Measurements from ENCODE around the gene LRRN2. TPM values are rescaled to one million over a fixed set of nuclear protein-coding genes. Genes with fewer than 3 reads are reported as not detected.

Gene LRRN2
- total and polyA plus RNA-seq, 9 of the 15 experiments (the other 6 are each of a cell fraction or from before 2014, with no cell fraction given) = 0.05 TPM; not detected in 8

DNA sequence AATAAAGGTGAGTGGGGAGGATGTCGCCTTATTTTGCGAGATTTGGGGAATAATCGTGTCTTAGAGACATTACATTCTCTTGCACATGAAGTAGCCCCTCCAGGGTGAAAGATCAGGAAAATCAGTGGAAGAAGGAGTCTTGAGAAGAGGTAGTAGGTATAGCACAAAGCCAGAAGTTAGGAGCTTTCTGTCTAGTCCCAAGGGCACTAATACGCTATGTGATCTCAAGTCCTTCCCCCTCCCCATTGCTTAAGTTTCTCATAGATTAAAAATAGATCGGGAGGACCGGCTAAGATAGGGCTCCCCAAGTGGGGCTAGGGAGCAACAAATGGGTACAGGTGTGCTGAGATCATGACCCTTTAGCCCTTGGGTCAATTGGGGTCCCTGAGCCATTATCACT, 13.5 kb downstream of the LRRN2 start (continued):
- TF ChIP-seq HMG20B (CRISPR knock-in tag; IDR thresholded peaks at IDR 0.05) = no peak

DNA sequence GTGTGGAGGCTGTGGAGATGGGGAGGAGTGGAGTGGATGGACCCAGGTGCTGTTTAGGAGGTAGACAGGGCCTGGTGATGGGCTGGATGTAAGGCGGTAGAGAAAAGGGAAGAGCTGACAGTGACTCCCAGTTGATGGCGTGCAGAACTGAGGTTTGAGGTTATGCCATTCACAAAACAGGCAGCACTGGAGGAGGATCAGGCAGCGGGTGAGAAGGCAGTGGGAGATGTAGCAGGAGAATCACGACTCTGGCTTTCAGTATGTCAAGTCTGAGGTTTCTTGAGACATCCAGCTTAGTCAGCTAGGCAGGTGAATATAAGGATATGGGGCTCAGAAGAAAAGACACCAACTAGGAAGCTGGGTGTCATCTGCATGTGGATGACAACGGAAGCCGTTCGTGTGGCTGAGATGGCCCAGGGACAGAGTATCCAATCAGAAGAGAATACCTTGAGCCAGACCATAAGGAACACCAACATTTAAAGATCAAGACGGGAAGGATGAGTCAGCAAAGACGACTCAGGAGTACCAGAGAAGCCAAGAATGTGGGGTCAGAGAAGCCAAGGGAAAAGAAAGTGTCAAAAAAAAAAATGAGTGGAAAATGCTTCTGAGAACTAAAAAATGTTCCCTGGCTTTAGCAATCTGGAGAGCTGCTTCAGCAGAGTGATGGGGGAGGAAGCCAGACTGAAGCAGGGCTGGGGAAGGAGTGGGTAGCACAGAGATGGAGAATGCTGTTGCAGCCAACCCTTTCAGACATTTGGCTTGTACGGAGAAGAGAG, 15.2 kb downstream of the LRRN2 start:
- DNase-seq (ENCODE audit: extremely low read depth in 1 of 4, low spot score in 3 of 4) (peak; percentile 61 to 76 (median 71)), ATAC-seq (no peak), FAIRE-seq (peak; percentile 77)
- BruUV-seq (replicated peaks) = no TSS peak
- no peak overlapping the region; the same call in 2 of the 3 replicates for H3K27ac ChIP-seq (ENCODE audit: extremely low read depth, low read depth, low read length)
- H3K79me2 ChIP-seq (ENCODE audit: control insufficient read depth, insufficient read depth, low read length) = no peaks in the 10 kb centered on the region
- H3K4me3 ChIP-seq = no peak overlapping the region
- in situ Hi-C loops (cut with MboI) (no loop called here), intact Hi-C loops (cut with micrococcal nuclease) (loop anchor here (5.0 kb wide), 3 partner anchors 48 to 103 kb away; no protein-coding TSS in a partner anchor)
- H4K20me1 ChIP-seq (replicated peaks; ENCODE audit: control insufficient read depth, insufficient read depth, low read length) = no peaks in the 10 kb centered on the region; the same call in 1 of the 2 replicates
- H3K36me3 ChIP-seq (ENCODE audit: control insufficient read depth, insufficient read depth, low read length) = no peaks in the 10 kb centered on the region
- peaks cover 0 to 12% of the 10 kb centered on the region in 2 experiments; a peak in 3 of 5 replicates for H3K27me3 ChIP-seq (ENCODE audit: control insufficient read depth in 2 of 2, insufficient read depth in 2 of 2, low read length in 2 of 2)
- H3K9ac ChIP-seq (ENCODE audit: insufficient read depth in 1 of 2, low read depth in 2 of 2, low read length in 2 of 2) = peak overlapping the region in 1 of 2 experiments; percentile 24; a peak in 1 of 4 replicates
- peak overlapping the region; percentile 40; the same call in 1 of the 2 replicates for H2AFZ ChIP-seq (ENCODE audit: low read depth, low read length)
- H3K9me1 ChIP-seq (ENCODE audit: control insufficient read depth, insufficient read depth, low read length) = peaks cover 4% of the 10 kb centered on the region
- 28% methylated on average over 10 of the region's 10 CpGs for WGBS (ENCODE audit: insufficient coverage, low coverage, missing lambda C conversion rate)
- ChIA-PET POLR2A (interaction anchor here (0.9 to 2.1 kb wide), 5 partner anchors 11 to 44 kb away, joined by 3 to 8 read pairs (median 4); no protein-coding TSS in a partner anchor), CTCF (ENCODE audit: low intra/inter-chr PET ratio) (interaction anchor here (0.6 kb wide), 2 partner anchors 19 to 176 kb away, joined by 3 read pairs; no protein-coding TSS in a partner anchor)
- peaks cover 34 to 42% of the 10 kb centered on the region in 2 experiments for H3K4me1 ChIP-seq (replicated peaks in 1 of 2; ENCODE audit: control insufficient read depth in 2 of 2, insufficient read depth in 2 of 2, low read length in 2 of 2)
- H3K9me3 ChIP-seq (replicated peaks; ENCODE audit: control insufficient read depth, insufficient read depth, low read depth, low read length) = no peaks in the 10 kb centered on the region
- H3K4me2 ChIP-seq (ENCODE audit: insufficient read depth, low read length) = peak overlapping the region; percentile 23; the same call in 1 of the 2 replicates
- TF ChIP-seq, protein P1, sequence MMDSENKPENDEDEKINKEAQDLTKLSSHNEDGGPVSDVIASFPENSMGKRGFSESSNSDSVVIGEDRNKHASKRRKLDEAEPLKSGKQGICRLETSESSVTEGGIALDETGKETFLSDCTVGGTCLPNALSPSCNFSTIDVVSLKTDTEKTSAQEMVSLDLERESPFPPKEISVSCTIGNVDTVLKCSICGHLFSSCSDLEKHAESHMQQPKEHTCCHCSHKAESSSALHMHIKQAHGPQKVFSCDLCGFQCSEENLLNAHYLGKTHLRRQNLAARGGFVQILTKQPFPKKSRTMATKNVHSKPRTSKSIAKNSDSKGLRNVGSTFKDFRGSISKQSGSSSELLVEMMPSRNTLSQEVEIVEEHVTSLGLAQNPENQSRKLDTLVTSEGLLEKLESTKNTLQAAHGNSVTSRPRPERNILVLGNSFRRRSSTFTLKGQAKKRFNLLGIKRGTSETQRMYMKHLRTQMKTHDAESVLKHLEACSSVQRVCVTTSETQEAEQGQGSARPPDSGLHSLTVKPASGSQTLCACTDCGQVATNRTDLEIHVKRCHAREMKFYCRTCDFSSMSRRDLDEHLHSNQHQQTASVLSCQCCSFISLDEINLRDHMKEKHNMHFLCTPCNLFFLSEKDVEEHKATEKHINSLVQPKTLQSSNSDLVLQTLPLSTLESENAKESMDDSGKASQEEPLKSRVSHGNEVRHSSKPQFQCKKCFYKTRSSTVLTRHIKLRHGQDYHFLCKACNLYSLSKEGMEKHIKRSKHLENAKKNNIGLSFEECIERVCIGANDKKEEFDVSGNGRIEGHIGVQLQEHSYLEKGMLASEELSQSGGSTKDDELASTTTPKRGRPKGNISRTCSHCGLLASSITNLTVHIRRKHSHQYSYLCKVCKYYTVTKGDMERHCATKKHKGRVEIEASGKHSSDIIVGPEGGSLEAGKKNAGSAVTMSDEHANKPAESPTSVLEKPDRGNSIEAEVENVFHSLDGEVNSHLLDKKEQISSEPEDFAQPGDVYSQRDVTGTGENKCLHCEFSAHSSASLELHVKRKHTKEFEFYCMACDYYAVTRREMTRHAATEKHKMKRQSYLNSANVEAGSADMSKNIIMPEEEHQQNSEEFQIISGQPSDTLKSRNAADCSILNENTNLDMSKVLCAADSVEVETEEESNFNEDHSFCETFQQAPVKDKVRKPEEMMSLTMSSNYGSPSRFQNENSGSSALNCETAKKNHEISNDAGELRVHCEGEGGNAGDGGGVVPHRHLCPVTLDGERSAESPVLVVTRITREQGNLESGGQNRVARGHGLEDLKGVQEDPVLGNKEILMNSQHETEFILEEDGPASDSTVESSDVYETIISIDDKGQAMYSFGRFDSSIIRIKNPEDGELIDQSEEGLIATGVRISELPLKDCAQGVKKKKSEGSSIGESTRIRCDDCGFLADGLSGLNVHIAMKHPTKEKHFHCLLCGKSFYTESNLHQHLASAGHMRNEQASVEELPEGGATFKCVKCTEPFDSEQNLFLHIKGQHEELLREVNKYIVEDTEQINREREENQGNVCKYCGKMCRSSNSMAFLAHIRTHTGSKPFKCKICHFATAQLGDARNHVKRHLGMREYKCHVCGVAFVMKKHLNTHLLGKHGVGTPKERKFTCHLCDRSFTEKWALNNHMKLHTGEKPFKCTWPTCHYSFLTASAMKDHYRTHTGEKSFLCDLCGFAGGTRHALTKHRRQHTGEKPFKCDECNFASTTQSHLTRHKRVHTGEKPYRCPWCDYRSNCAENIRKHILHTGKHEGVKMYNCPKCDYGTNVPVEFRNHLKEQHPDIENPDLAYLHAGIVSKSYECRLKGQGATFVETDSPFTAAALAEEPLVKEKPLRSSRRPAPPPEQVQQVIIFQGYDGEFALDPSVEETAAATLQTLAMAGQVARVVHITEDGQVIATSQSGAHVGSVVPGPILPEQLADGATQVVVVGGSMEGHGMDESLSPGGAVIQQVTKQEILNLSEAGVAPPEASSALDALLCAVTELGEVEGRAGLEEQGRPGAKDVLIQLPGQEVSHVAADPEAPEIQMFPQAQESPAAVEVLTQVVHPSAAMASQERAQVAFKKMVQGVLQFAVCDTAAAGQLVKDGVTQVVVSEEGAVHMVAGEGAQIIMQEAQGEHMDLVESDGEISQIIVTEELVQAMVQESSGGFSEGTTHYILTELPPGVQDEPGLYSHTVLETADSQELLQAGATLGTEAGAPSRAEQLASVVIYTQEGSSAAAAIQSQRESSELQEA (IDR thresholded peaks at IDR 0.05; ENCODE audit: low read depth) = 0 out of 2 replicates have a peak, but pooled peaks have one; percentile 23
- TF ChIP-seq DPF2 (IDR thresholded peaks at IDR 0.05) (peak; percentile 57), MCM7 (IDR thresholded peaks at IDR 0.05) (no peak), SMARCA4 (IDR thresholded peaks at IDR 0.05) (peak; percentile 71), FUS (optimal IDR thresholded peaks at IDR 0.05; ENCODE audit: low read depth, low read length) (no peak), GATA2 (CRISPR knock-in tag; IDR thresholded peaks at IDR 0.05) (no peak), CEBPG (CRISPR knock-in tag; IDR thresholded peaks at IDR 0.05) (no peak), CEBPG (tag; conservative IDR thresholded peaks at IDR 0.05 in 1 of 2, IDR thresholded peaks at IDR 0.05 in 1 of 2) (no peak), HDAC1 (IDR thresholded peaks at IDR 0.05) (no peak; a peak in 1 of 4 replicates), POLR2B (IDR thresholded peaks at IDR 0.05; ENCODE audit: low read depth, partially characterized antibody) (no peak), RBBP5 (IDR thresholded peaks at IDR 0.05; ENCODE audit: borderline replicate concordance, insufficient read depth, low read length, poor library complexity, severe bottlenecking) (no peak)

Measured in K562 (cell line).